ENCODE results near the gene MAGEL2. TPM values are rescaled to one million over a fixed set of nuclear protein-coding genes. Genes with fewer than 3 reads are reported as not detected.

The MAGEL2 gene
- total RNA-seq, 4 donors from 2014 or later: 0.20 to 0.60 (median 0.22) TPM; not detected in 1

DNA sequence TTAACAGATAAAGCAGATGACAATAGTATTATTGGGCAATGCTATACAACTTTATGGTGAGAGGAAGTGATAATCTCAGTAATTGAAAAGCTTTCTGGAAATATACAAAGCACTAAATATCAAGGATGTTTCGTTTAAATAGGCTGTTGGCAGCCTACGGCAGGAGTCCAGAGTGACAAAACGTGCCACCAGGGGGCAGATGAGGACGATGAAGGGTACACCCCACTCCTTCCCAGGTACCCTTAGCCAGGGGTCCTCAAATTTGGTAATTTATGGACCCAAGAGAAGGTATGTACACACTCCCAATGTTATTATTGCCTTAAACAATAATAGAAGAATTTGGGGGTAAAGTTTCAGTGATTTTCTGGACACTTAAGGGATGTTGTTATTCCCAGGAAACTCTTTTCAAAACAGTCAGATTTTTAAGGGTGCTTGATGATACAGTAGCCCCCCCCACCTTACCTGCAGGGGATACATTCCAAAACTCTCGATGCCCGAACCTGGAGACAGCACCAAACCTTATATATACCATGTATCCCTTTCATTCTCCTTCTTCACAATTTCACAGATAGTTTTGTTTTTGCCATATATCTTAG is 1.4 kb upstream of the MAGEL2 start:
- Histone ChIP-seq H3K27ac (no peak overlapping the region), H3K4me1 (peaks cover 0 to 10% (median 0%) of the 10 kb centered on the region in 4 donors), H3K27me3 (peaks cover 0 to 14% of the 10 kb centered on the region in 2 donors), H3K9me3 (no peaks in the 10 kb centered on the region), H3K4me3 (no peak overlapping the region), H3K36me3 (no peaks in the 10 kb centered on the region)
- peak in 1 of 2 donors; percentile 45 for DNase-seq (ENCODE audit: low spot score in 2 of 2)
- 28 to 32% methylated on average over 6 of the region's 6 CpGs for WGBS, 2 donors
- no peak for TF ChIP-seq POLR2A (IDR thresholded peaks at IDR 0.05)
- TF ChIP-seq, protein P1, sequence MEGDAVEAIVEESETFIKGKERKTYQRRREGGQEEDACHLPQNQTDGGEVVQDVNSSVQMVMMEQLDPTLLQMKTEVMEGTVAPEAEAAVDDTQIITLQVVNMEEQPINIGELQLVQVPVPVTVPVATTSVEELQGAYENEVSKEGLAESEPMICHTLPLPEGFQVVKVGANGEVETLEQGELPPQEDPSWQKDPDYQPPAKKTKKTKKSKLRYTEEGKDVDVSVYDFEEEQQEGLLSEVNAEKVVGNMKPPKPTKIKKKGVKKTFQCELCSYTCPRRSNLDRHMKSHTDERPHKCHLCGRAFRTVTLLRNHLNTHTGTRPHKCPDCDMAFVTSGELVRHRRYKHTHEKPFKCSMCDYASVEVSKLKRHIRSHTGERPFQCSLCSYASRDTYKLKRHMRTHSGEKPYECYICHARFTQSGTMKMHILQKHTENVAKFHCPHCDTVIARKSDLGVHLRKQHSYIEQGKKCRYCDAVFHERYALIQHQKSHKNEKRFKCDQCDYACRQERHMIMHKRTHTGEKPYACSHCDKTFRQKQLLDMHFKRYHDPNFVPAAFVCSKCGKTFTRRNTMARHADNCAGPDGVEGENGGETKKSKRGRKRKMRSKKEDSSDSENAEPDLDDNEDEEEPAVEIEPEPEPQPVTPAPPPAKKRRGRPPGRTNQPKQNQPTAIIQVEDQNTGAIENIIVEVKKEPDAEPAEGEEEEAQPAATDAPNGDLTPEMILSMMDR (IDR thresholded peaks at IDR 0.05): peak in 4 of 5 experiments; percentile 25 to 54 (median 30)

DNA sequence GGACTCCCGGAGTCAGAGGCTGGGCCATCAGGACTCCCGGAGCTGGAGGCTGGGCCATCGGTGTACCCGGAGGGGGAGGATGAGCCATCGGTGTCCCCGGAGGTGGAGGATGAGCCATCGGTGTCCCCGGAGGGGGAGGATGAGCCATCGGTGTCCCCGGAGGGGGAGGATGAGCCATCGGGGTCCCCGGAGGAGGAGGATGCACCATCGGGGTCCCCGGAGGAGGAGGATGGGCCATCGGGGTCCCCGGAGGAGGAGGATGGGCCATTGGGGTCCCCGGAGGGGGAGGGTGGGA is 719 bp downstream of the MAGEL2 start:
- 75% methylated on average over 17 of the region's 17 CpGs for WGBS, 2 donors
- peaks cover 0 to 14% of the 10 kb centered on the region in 2 donors for H3K27me3 ChIP-seq

DNA sequence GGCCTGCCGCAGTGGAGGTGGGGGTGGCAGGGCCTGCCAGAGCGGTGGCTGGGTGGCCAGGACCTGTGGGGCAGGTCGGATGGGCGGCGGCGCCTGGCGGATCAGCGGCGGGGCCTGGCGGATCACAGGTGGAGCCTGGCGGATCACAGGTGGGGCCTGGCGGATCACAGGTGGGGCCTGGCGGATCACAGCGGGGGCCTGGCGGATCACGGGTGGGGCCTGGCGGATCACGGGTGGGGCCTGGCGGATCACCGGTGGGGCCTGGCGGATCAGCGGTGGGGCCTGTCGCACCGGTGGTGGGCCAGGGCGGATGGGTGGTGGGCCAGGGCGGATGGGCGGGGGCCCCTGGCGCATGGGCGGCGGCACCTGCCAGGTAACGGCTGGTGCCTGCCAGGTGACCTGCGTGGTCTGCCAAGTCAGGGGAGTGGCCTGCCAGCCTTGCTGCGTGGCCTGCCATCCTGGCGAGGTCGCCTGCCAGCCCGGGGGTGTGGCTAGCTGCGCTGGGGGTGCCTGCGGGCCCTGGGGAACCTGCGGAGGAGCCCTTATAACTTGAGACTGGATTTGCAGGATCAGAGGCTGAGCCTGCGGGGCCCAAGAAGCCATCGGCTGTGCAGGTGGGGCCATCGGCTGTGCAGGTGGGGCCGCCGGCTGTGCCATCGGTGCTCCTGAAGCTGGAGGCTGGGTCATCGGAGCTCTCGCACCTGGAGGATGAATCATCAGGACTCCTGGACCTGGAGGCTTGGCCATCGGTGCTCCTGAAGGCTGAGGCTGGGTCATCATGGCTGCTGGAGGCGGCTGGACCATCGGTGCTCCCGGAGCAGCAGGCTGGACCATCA is 1.3 kb downstream of the MAGEL2 start:
- H3K4me1 ChIP-seq: peaks cover 0 to 18% (median 0%) of the 10 kb centered on the region in 4 donors
- H3K27me3 ChIP-seq: peaks cover 0 to 14% of the 10 kb centered on the region in 2 donors
- DNase-seq (ENCODE audit: low spot score in 2 of 2): no peak
- H3K9me3 ChIP-seq: no peaks in the 10 kb centered on the region
- no peaks in the 10 kb centered on the region for H3K36me3 ChIP-seq
- no peak overlapping the region for H3K4me3 ChIP-seq
- no peak overlapping the region for H3K27ac ChIP-seq
- 91 to 96% methylated on average over 37 to 51 of the region's 51 CpGs for WGBS, 2 donors
- no peak for TF ChIP-seq EP300 (IDR thresholded peaks at IDR 0.05)
- no peak for TF ChIP-seq POLR2A (IDR thresholded peaks at IDR 0.05)
- TF ChIP-seq, protein P1 (IDR thresholded peaks at IDR 0.05): no peak

More for the DNA sequence above, 719 bp downstream of the MAGEL2 start:
- peaks cover 0 to 18% (median 0%) of the 10 kb centered on the region in 4 donors for H3K4me1 ChIP-seq
- no peaks in the 10 kb centered on the region for H3K9me3 ChIP-seq
- no peak for DNase-seq (ENCODE audit: low spot score in 2 of 2)
- H3K27ac ChIP-seq: no peak overlapping the region
- H3K4me3 ChIP-seq: peak overlapping the region in 2 of 4 donors; percentile 5 to 42
- TF ChIP-seq POLR2A (IDR thresholded peaks at IDR 0.05) (no peak), EP300 (IDR thresholded peaks at IDR 0.05) (no peak)
- TF ChIP-seq, protein P1 (IDR thresholded peaks at IDR 0.05): no peak
- no peaks in the 10 kb centered on the region for H3K36me3 ChIP-seq

DNA sequence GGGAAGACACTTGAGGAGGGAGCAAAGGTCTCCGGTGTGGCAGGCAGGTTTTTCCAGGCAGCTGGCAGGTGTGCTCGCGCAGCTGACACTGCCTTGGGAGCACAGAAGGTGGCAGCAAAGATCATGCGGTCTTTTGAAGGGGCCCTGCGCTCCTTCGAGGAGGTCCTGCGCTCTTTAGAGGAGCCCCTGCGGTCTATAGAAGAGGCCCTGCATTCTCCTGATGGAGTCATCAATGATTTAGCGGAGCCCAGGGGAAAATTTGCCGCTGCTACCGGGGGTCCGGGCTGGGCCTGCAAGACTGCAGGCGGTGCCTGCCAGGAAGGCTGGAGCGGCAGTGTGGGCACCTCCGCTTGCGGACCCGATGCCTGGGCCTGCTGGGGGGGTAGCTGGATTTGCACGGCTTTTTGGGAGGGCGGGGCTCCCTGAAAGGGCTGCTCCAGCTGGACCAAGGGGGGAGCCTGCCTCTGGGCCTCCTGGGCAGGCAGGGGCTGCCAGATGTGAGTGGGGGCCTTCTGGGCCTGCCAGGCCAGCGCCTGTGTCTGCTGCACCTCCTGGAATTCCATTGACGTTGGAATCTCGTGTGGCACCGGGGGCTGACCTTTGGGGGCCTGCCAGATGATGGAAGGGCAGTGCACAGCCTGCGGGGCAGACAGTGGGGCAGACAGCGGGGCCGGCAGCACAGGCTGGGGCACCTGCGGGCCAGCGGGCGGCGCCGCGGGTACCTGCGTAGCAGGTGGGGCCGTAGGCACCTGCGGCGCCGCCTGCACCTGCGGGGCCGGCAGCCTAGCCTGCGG is 2.1 kb downstream of the MAGEL2 start:
- no peak overlapping the region for H3K27ac ChIP-seq
- DNase-seq (ENCODE audit: low spot score in 2 of 2): no peak
- no peaks in the 10 kb centered on the region for H3K36me3 ChIP-seq
- H3K4me1 ChIP-seq: peaks cover 0 to 18% (median 0%) of the 10 kb centered on the region in 4 donors
- H3K9me3 ChIP-seq: no peaks in the 10 kb centered on the region
- H3K4me3 ChIP-seq: no peak overlapping the region
- TF ChIP-seq POLR2A (IDR thresholded peaks at IDR 0.05): no peak
- TF ChIP-seq, protein P1 (IDR thresholded peaks at IDR 0.05): no peak
- no peak for TF ChIP-seq EP300 (IDR thresholded peaks at IDR 0.05)
- WGBS, 2 donors: 86 to 87% methylated on average over 21 to 38 of the region's 40 CpGs
- peaks cover 0 to 14% of the 10 kb centered on the region in 2 donors for H3K27me3 ChIP-seq

Measured in tibial nerve (tissue), 4 donors.